HG03045 (cell line): ENCODE measurements around the gene HPN.
"Not testable (repeated sequence)": the region's sequence is repeated elsewhere in the genome, so short reads cannot be mapped to it uniquely, and the experiment has no call there.

Experiments used
- ATAC-seq: cut with Tn5 transposase; IDR thresholded peaks from one replicate; pipeline ENCODE4 v1.9.1; 2021; ENCODE audit warnings: mild to moderate bottlenecking, moderate library complexity; ENCODE audit not compliant: unreplicated experiment

Gene HPN

DNA sequence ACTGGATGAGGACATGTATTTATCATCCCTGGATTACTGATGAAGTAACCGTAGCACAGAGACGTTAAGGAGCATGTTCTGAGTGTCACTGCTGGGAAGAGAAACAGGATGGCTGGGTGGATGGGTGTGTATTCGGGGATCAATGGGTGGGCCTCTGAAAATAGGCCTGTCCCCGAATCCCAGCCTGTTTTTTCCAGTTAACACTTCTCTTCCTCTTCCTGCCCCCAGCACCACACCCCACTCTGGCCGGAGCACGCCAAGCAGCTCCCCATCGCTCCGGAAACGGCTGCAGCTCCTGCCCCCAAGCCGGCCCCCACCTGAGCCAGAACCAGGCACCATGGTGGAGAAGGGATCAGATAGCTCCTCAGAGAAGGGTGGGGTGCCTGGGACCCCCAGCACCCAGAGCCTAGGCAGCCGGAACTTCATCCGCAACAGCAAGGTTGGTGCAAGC is 32.6 kb upstream of the HPN start:
- ATAC-seq, result no peak

DNA sequence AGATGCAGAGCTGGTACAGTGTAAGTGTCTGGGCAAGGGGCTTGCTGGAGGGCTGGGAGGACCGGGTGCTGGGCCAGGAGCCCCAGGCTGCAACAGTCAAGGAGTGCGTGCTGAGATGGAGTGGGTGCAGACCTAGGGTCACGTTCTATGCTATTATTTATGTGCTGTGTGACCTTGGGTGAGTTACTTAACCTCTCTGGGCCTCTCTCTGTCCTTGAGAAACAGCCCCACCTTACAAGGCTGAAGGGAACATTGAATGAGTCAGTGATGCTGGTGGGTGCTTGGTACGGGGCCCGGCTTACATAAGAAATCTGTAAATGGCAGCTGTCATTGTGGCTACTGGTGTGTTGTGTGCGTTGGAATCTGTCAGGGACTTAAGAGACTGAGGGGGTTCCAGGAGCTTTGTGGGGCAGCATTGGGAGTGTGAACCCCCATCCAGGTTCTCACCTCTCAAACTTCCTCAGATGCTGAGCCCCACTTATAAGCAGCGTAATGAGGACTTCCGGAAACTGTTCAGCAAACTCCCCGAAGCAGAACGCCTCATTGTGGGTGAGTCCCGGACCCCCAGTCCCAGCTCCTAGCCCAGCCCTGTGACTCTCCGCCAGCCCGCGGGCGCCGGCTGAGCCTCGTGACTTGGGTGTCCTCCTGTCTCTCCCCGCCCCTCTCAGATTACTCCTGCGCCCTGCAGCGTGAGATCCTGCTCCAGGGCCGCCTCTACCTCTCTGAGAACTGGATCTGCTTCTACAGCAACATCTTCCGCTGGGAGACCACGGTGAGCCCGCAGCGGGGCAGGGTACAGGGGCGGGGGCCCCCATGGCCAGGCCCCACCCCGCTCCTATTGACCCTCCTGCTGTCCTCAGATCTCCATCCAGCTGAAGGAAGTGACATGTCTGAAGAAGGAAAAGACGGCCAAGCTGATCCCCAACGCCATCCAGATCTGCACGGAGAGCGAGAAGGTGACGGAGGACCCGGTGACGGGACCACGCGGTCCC is 31.8 kb upstream of the HPN start:
- no peak for ATAC-seq

DNA sequence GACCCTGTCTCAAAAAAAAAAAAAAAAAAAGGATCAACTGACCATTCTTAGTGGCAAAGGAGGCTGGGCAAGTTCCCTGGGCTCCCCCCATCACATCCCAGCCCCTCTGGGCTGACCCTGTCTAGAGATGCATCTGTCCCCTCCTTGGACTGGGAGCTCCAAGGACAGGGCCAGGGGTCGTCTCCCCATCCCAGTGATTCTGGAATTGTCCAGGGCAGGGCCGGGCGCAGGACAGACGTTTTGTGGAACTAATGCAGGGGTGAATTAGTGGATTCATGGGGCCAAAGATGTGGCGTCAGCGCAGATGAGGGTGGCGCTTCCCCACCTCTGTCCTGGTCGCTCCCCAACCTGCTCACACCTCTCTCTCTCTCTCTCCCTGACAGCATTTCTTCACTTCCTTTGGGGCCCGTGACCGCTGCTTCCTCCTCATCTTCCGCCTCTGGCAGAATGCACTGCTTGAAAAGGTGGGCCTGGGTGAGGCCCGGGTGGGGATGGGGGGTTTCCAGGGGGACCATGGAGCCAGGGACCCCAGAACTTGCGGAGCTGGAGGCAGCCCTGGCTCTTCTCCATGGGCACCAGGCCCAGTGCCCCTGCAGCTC is 30.3 kb upstream of the HPN start:
- no peak for ATAC-seq

DNA sequence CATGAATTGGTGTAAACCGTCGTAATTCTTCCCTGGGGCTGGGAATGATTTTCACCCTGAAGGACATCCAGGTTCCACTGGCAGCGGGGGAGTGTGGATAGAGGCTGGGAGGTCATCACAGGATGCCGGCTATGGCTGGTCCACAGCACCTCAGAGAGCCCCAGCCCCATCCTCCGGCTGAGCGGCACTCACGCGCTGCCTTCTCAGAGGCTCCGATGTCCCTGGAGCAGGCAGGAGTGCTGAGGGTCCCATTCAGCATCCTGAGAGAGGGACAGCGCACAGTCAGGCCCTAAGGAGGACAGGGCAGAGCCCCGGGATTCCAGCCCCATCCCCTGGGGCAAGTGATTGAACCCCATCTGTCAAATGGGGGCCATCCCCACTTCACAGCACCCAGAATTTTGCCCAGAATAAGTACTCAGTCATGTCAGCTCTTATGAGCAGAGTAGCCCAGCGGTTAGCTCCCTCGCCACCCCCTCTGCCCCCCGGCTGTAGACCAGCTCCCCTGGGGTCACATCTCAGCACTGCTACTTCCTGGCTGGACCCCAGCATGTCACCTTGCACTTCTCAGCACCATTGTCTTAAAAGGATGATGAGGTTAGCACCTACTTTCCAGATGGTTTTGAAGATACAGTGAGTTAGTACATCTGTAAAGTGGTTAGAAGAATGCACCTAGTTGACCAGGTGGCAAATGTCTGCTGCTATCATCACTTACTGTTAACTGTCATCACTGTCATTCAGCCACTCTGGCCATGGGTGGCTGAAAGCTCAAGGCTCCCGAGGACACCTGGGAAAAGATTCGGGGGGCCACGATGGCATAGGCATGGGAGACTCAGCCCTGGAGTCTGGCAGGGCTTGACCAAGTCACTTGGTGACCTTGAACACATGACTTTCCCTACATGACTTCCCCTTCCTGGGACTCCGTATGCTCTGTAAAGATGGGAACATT is 29.5 kb upstream of the HPN start:
- no peak for ATAC-seq

DNA sequence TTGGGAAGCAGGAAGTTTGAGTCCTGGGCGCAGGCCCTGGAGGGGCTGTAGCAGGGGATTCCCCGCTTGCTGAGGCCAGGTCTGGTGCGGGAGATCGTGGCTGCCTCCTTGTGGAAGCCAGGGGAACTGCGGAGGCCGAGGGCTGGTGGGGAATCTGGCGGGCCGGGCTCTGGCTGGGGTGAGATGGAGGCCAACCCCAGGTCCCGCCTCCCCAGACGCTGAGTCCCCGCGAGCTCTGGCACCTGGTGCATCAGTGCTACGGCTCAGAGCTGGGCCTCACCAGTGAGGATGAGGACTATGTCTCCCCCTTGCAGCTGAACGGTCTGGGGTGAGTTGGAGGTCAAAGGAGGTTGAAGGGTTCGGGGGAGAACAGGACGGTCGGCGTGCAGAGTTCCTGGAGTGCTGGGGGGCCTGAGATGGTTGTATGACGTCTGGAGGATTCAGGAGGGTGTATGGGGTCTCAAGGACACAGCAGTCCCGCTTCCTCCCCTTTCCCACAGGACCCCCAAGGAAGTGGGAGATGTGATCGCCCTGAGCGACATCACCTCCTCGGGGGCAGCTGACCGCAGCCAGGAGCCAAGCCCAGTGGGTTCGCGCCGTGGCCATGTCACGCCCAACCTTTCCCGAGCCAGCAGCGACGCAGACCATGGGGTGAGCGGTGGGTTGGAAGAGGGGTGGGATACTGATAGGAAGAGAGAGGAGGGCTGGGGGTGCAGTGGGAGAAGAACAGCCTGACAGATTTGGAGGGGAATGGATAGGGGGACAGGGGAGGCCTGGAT is 28.3 kb upstream of the HPN start:
- no peak for ATAC-seq

DNA sequence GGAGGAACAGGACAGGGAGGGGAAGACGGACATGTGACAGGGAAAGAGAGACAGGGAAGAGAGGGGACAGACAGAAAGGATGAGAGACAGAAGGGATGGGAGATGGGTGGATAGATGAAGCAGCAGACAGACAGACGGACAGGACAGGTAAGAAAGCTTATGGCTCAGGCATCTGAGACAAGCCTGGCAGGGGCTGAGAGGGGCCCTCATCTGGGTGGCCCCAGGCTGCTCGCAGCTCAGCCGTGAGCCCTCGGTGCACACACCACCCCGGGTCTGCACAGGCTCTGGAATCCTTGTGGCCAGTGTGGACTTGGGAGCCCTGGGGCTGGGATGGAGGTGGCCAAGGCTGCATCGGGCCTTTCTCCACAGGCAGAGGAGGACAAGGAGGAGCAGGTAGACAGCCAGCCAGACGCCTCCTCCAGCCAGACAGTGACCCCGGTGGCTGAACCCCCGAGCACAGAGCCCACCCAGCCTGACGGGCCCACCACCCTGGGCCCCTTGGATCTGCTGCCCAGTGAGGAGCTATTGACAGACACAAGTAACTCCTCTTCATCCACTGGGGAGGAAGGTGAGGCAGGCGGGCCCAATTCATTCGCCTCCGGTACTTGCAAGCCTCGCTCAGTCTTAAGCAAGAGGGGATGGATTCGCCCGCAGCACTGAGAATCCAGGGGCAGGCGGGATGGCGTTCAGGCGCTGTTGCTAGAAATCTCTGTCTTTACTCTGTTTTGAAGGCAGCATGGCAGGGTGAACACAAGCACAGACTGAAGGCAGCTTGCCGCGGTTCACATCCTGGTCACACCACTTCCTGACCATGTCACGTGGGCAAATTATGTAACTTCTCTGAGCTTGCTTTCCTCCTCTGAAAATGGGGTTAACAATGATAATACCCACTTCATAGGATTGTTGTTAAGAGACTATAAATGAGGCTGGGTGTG is 27.4 kb upstream of the HPN start:
- no peak for ATAC-seq

DNA sequence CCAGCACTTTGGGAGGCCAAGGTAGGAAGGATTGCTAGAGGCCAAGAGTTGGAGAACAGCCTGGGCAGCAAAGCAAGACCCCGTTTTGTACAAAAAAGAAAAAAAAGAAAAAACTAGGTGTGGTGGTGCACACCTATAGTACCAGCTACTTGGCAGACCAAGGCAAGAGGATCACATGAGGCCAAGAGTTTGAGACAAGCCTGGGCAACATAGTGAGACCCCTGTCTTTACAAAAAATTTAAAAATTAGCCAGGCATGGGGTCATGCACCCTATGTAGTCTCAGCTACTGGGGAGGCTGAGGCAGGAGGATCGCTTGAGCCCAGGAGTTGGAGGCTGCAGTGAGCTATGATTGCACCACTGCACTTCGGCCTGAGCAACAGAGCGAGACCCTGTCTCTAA is 26.7 kb upstream of the HPN start:
- not testable (repeated sequence) for ATAC-seq

DNA sequence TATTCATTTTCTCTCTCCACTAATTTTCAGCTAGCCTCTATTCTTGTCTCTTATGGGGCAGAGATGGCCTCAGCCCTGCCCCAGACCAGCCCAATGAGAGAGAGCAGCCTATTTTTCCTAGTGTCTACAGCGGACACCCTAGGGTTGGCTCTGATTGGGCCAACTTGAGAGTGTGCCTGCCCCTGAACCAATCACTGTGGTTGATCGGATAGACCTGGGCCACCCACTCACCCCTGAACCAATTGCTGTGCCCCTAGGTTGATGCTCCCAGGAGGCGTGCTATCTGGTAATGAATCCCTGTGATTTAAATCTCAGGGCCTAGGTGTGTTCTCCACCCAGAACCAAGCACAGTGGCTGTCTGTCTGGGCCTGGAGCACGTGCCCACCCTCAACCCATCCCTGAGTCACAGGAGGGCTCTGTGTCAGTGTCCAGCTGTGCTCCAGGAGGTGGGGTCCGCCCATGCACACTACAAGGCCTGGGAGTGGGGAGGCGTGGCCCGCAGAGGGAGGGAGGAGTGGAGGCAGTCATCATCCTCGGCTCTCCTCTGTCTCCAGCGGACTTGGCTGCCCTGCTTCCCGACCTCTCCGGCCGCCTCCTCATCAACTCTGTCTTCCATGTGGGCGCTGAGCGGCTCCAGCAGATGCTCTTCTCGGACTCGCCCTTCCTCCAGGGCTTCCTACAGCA is 26.1 kb upstream of the HPN start:
- no peak for ATAC-seq

DNA sequence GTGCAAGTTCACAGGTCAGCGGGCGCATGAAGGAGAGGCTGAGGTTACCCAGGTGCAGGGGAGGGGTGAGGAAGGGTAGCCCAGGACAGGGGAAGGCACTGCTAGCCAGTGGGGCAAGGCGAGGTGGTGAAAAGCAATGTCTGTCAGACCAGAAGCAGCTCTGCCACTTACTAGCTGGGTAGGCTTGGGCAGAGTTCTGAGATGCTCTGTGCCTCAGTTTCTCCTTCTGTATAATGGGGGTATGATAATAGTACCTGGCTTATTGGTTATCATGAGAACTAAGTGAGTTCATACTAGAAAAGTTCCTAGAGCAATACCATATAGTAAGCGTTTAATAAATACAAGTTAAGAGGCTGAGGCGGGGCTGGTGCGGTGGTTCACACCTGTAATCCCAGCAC is 25.6 kb upstream of the HPN start:
- no peak for ATAC-seq

DNA sequence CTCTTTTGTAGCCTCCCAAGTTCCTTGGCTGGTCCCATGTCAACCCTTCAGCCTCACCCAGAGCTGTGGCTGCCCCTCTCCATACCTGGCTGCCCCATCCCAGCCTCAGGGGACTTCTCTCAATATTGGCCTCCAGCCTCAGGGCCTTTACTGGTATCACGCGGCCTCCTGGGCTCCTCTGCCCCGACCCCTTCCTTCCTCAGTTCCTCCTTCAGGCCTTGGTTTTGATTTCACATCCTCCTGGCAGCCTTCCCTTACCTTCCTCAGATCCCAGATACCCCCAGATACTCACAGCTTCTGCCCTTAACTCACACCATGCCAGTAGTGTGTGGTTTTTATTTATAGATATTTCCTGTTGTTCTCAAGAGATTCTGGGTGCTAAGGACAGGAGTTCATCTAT is 24.0 kb upstream of the HPN start:
- no peak for ATAC-seq

DNA sequence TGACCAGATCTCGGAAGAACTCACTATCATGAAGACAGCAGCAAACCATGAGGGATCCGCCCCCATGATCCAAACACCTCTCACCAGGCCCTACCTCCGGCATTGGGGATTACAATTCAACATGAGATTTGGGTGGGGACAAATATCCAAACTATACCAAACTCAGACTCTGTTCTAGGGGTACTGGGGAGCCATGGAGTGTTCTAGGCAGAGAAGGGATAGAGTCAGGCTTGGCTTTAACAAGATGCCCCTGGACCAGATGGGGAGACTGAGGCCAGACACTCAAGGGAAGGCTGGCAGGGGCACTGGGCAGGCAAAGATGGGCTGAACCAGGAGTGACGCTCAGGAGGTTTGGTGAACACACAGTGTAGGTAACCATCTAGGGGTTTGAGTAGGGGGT is 23.1 kb upstream of the HPN start:
- no peak for ATAC-seq

DNA sequence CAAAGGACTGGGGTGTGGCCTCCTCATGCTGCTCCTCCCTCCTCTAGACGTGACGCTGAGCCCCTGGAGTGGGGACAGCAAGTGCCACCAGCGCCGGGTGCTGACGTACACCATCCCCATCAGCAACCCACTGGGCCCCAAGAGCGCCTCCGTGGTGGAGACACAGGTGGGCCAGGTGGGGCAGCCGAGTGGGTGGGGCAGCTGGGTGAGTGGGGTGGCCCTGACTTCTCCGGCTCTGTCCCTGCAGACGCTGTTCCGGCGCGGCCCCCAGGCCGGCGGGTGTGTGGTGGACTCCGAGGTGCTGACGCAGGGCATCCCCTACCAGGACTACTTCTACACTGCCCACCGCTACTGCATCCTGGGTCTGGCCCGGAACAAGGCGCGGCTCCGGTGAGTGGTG is 22.4 kb upstream of the HPN start:
- ATAC-seq, result no peak

DNA sequence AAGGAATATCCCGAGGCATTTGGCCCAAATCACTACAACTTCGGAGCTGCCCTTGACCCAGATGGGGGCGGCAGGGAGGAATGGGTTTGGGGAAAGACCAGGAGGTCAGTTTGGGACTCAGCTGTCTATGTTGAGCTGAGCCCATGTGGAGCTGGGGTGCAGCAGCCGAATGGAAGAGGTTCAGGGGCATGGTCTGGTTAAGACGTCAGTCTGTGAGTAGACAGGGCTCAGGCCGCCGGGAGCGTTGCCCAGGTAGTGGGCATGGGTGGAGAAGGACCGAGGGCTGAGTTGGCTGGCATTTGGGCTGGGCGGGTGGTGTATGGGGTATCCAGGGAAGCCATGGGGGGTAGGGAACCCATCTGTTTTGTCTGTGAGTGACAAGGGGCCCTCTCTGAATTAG is 20.5 kb upstream of the HPN start:
- no peak for ATAC-seq

DNA sequence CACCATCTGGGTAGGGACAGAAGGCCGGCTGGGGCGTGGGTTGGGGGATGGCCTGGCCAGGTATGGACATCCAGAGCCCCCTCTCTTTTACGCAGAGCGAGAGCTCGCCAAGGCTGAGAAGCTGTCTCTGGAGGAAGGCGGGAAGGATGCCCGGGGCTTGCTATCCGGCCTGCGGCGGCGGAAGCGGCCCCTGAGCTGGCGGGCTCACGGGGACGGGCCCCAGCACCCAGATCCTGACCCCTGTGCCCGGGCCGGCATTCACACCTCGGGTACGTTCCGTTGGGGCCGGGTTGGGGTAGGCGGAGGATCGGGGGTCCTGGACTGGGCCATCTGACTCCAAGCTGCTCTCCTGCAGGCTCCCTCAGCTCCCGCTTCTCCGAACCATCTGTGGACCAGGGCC is 19.9 kb upstream of the HPN start:
- ATAC-seq, result no peak

DNA sequence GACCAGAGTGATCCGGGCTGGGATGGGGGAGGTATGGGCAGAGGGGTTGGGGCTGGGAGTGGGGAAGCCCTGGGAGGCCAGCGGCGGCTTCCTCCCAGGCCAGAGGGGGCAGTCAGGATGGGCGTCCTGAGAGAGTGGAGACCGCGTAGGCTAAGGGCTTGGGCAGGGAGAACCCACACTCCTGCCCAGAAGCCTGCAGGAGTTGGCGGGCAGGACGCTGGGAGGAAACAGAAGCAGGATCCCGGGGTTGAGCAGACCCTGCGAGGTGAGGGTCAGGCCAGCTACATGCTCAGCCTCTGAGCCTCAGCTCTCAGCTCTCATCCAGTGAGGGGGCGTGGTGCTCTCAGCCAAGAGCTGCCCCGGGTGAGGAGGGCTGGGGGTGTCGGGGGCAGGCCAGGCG is 19.1 kb upstream of the HPN start:
- no peak for ATAC-seq

DNA sequence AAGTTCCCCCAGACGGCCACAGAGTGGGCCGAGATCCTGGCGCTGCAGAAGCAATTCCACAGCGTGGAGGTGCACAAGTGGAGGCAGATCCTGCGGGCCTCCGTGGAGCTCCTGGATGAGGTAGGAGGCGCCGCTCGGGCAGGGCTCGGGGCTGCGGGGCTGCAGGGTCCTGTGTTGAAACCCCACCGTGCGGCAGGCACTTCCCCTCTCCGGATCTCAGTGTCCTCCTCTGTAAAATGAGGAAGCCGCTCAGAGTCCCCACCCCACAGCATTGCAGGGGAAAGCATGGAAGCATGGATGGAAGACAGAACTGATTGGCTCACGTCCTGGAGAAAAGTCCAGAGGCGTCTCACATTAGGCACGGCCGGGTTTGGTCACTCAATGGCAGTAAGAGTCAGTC is 18.1 kb upstream of the HPN start:
- no peak for ATAC-seq

DNA sequence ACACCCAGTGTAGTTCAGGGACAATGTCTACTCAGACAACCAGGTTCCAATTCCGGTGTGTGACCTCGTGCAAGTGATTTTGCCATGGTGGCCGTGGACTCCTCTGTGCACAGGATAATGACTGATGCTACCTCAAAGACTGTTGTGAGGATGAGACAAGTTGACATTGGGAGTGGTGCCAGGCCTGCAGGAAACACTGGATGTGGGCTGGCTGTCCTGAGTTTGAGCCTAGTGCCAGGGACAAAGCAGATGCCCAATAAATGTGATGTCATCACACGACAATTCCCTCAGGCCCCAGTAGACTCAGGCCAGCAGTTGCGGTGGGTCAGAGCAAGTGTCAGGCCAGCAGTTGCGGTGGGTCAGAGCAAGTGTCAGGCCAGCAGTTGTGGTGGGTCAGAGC is 17.4 kb upstream of the HPN start:
- ATAC-seq, result no peak

DNA sequence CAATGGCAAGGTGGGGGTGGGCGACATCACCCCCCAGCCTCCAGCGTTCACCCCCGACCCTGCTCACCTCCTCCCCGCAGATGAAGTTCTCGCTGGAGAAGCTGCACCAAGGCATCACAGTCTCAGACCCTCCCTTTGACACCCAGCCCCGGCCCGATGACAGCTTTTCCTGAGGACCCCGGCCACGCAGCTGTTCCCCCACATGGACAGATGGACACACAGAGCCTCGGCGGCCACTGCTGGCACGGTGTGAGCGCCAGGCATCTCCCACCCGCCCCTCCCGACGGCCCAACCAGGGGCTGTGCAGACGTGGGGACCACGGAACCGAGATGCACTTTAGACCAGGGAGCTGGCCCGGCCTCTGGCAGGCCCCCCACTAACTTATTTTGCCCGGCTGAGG is 15.6 kb upstream of the HPN start:
- no peak for ATAC-seq

DNA sequence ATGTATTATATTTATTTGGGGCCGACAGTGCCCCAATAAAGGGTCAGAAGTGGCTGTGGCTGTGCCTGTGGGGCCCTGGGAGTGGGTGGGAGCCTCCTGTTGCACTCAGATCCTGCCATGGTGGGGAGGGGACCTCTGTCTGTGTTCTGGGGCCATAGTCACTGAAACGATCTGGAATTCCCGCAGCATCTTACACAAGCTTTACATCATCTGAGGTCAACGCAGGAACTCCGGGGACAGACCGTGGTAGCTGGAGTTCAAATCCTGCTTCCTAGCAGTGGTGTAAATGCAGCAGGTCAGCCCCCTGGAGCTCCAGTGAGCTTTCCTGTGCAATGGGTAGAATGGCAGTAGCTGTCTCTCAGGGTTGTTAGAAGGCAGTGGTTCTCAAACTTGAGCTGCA is 15.1 kb upstream of the HPN start:
- ATAC-seq, result no peak
